ENCODE results near the gene CCNYL1. TPM values are rescaled to one million over a fixed set of nuclear protein-coding genes. Genes with fewer than 3 reads are reported as not detected.
"Not testable (repeated sequence)": the region's sequence is repeated elsewhere in the genome, so short reads cannot be mapped to it uniquely, and the experiment has no call there.

The CCNYL1 gene
- total RNA-seq, 1 donor from 2014 or later: 7.1 TPM

DNA sequence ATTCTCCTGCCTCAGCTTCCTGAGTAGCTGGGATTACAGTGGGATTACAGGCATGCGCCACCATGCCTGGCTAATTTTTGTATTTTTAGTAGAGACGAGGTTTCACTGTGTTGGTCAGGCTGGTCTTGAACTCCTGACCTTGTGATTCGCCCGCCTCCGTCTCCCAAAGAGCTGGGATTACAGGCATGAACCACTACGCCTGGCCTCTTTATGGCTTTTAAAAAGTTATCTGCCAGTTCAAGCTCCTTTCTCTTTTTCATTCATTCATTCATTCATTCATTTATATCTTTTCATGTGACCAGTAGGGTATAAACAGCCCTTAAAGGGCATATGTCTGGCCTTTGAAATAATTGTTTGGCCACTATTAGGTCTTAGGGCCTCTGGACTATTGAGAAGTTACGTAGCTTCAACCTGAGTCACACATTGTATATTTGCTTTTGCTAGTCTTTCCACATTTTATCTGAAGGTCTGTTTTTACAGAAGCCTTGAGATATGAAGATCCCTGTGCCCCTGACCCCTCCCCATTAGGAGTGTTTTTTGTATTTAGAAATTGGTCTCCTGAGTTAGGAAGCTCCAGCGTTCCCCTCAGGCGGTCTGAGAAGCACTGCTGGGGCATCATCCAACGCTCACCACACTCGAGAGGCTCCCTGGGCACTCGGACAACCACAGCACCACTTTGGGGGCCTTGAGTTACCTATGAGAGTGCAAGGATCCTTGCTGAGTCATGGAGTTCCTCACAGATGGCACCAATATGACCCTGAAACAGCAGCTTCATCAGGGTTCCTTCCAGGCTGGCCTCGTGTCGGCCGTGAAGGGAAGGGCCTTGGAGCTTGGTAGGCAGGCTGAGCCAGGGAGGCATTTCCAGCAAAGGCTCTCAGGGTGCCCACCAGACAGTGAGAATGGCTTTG is 36.5 kb downstream of the CCNYL1 start:
- intact Hi-C loops (cut with DNase I): loop anchor here (10.0 kb wide), 3 partner anchors 227 to 327 kb away; no protein-coding TSS in a partner anchor
- H3K4me3 ChIP-seq: no peak overlapping the region
- H3K4me1 ChIP-seq: no peaks in the 10 kb centered on the region
- TF ChIP-seq POLR2AphosphoS5 (IDR thresholded peaks at IDR 0.05; ENCODE audit: insufficient read depth in 1 of 2, low read depth in 1 of 2): no peak
- no peak for TF ChIP-seq CTCF (IDR thresholded peaks at IDR 0.05)
- no peak for TF ChIP-seq POLR2A (IDR thresholded peaks at IDR 0.05)
- H3K36me3 ChIP-seq: peaks cover 0 to 4% of the 10 kb centered on the region in 2 donors
- no peaks in the 10 kb centered on the region for H3K9me3 ChIP-seq
- no peak for DNase-seq (ENCODE audit: extremely low spot score in 2 of 2)
- H3K27ac ChIP-seq: no peak overlapping the region
- H3K27me3 ChIP-seq: no peaks in the 10 kb centered on the region

- Histone ChIP-seq H3K27me3 (no peaks in the 10 kb centered on the region), H3K4me3 (no peak overlapping the region), H3K27ac (no peak overlapping the region), H3K36me3 (no peaks in the 10 kb centered on the region), H3K4me1 (no peaks in the 10 kb centered on the region), H3K9me3 (no peaks in the 10 kb centered on the region)
- TF ChIP-seq CTCF (IDR thresholded peaks at IDR 0.05) (no peak), POLR2A (IDR thresholded peaks at IDR 0.05) (no peak), POLR2AphosphoS5 (IDR thresholded peaks at IDR 0.05; ENCODE audit: insufficient read depth in 1 of 2, low read depth in 1 of 2) (no peak)
- intact Hi-C loops (cut with DNase I): loop anchor here (10.0 kb wide), 3 partner anchors 226 to 326 kb away; no protein-coding TSS in a partner anchor
- DNase-seq (ENCODE audit: extremely low spot score in 2 of 2): no peak
Observed at GRCh38 chr2:207748993-207749392, 37.6 kb downstream of the CCNYL1 start.

DNA sequence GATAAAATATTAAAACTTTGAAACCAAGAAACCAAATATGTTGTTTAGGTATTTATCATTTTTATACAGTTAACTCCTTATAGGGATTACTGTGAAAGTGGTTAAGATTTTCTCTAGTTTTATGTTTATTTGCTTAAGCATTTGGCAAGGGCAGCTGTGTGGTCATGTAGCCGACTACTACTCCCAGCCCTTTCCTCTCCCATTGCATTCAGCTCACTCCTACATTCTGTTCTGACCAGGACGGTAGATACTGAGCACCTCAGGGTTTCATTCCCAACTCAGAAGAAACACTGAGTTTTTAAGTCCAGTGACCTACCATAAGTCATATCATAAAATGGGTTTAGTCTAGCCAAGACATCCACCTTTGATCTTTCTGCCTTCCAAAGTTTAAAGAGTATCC is 38.4 kb downstream of the CCNYL1 start:
- no peaks in the 10 kb centered on the region for H3K36me3 ChIP-seq
- intact Hi-C loops (cut with DNase I): loop anchor here (10.0 kb wide), 3 partner anchors 225 to 325 kb away; no protein-coding TSS in a partner anchor
- no peak for TF ChIP-seq POLR2A (IDR thresholded peaks at IDR 0.05)
- TF ChIP-seq CTCF (IDR thresholded peaks at IDR 0.05): no peak
- no peak for TF ChIP-seq POLR2AphosphoS5 (IDR thresholded peaks at IDR 0.05; ENCODE audit: insufficient read depth in 1 of 2, low read depth in 1 of 2)

GRCh38 chr2:207750345-207750744 is 38.9 kb downstream of the CCNYL1 start:
- DNase-seq (ENCODE audit: extremely low spot score in 2 of 2): no peak
- no peaks in the 10 kb centered on the region for H3K4me1 ChIP-seq
- H3K27me3 ChIP-seq: no peaks in the 10 kb centered on the region
- no peak overlapping the region for H3K4me3 ChIP-seq
- H3K27ac ChIP-seq: no peak overlapping the region
- H3K9me3 ChIP-seq: no peaks in the 10 kb centered on the region
- no peaks in the 10 kb centered on the region for H3K36me3 ChIP-seq
- intact Hi-C loops (cut with DNase I): no loop called here
- TF ChIP-seq POLR2AphosphoS5 (IDR thresholded peaks at IDR 0.05; ENCODE audit: insufficient read depth in 1 of 2, low read depth in 1 of 2): no peak

More for the DNA sequence above, 38.4 kb downstream of the CCNYL1 start:
- Histone ChIP-seq H3K4me1 (no peaks in the 10 kb centered on the region), H3K27me3 (no peaks in the 10 kb centered on the region), H3K27ac (no peak overlapping the region), H3K4me3 (no peak overlapping the region), H3K9me3 (no peaks in the 10 kb centered on the region)
- DNase-seq (ENCODE audit: extremely low spot score in 2 of 2): no peak

- H3K27me3 ChIP-seq: no peaks in the 10 kb centered on the region
- no peaks in the 10 kb centered on the region for H3K9me3 ChIP-seq
- DNase-seq (ENCODE audit: extremely low spot score in 2 of 2): no peak
- H3K4me1 ChIP-seq: no peaks in the 10 kb centered on the region
- intact Hi-C loops (cut with DNase I): no loop called here
- no peak overlapping the region for H3K27ac ChIP-seq
- TF ChIP-seq CTCF (IDR thresholded peaks at IDR 0.05) (no peak), POLR2A (IDR thresholded peaks at IDR 0.05) (no peak), POLR2AphosphoS5 (IDR thresholded peaks at IDR 0.05; ENCODE audit: insufficient read depth in 1 of 2, low read depth in 1 of 2) (no peak)
- no peaks in the 10 kb centered on the region for H3K36me3 ChIP-seq
- no peak overlapping the region for H3K4me3 ChIP-seq
Observed at GRCh38 chr2:207750876-207751275, 39.4 kb downstream of the CCNYL1 start.

GRCh38 chr2:207753688-207754087 is 42.2 kb downstream of the CCNYL1 start:
- intact Hi-C loops (cut with DNase I); DNase-seq (ENCODE audit: extremely low spot score in 2 of 2): not testable (repeated sequence)

More at GRCh38 chr2:207753688-207754087, 42.2 kb downstream of the CCNYL1 start:
- not testable (repeated sequence) for H3K27me3 ChIP-seq, H3K4me3 ChIP-seq, H3K9me3 ChIP-seq, H3K27ac ChIP-seq, H3K36me3 ChIP-seq, H3K4me1 ChIP-seq

Measured in vagina (tissue), 2 donors.